Left lung (tissue), 10 donors: Measurements from ENCODE around the gene EEF2K. TPM values are rescaled to one million over a fixed set of nuclear protein-coding genes. Genes with fewer than 3 reads are reported as not detected.
"Not testable (repeated sequence)": the region's sequence is repeated elsewhere in the genome, so short reads cannot be mapped to it uniquely, and the experiment has no call there.

ENCODE experiments used
- ATAC-seq: fragments of 200-7000 bp; cut with Tn5 transposase; one replicate; pipeline ENCODE4 v1.9.1; 2020; ENCODE audit warnings: moderate library complexity
- DNase-seq, 4 donors: peaks; one replicate each; pipeline ENCODE4 v3.0.0-alpha.2; 2013 to 2020
- H3K27ac ChIP-seq, 2 donors: fragments of 200-600 bp; sonication (generic) in 1 of 2; one replicate each; pipeline versions ENCODE4 v1.5.0 to v1.8.0; 2020 to 2021
- H3K27me3 ChIP-seq, 2 donors: fragments of 200-600 bp; sonication (generic) in 1 of 2; one replicate each; pipeline versions ENCODE4 v1.5.0 to v1.8.0; 2020 to 2021
- H3K36me3 ChIP-seq, 2 donors: fragments of 200-600 bp; sonication (generic) in 1 of 2; one replicate each; pipeline versions ENCODE4 v1.5.0 to v1.8.0; 2020 to 2021
- H3K4me1 ChIP-seq, 2 donors: fragments of 200-600 bp; one replicate each; pipeline ENCODE4 v1.8.0; 2021
- H3K4me3 ChIP-seq, 2 donors: fragments of 200-600 bp; sonication (generic) in 1 of 2; one replicate each; pipeline versions ENCODE4 v1.5.0 to v1.8.0; 2020 to 2021; ENCODE audit warnings: mild to moderate bottlenecking in 1 of 2
- H3K9me3 ChIP-seq, 2 donors: fragments of 200-600 bp; sonication (generic) in 1 of 2; one replicate each; pipeline versions ENCODE4 v1.5.0 to v1.8.0; 2020 to 2021
- intact Hi-C, 2 donors: fragments of 100-400 bp; cut with DNase I; formaldehyde crosslinking; loops; one replicate each; pipeline versions ENCODE4 v1.11.2 to v1.14.2; 2022
- polyA plus RNA-seq, 6 donors: library from polyadenylated mRNA; unstranded; fragments of 120-200 nt; gene quantifications; one replicate each; pipeline ENCODE4 v1.2.1, GENCODE V29; 2013; ENCODE audit not compliant: insufficient read length in 6 of 6
- total RNA-seq, 2 donors: library from RNA; stranded (reverse); fragmentation: NEBNext Ultra II Directional; extraction: Animal tissue kit (Norgen Biotek cat#: 25700); gene quantifications; one replicate each; pipeline ENCODE4 v1.2.1, GENCODE V29; 2021
- TF ChIP-seq, protein P1 (sequence below), 2 donors: fragments of 200-600 bp; sonication (generic) in 1 of 2; IDR thresholded peaks; one replicate each; pipeline versions ENCODE4 v1.5.0 to v1.8.0; 2021; ENCODE audit warnings: antibody characterized with exemption in 2 of 2
- donor health status: DM: no; HTN: yes; CAD: no.
- donor health status: DM: no; HTN: no; CAD: no.

The EEF2K gene
- total and polyA plus RNA-seq, 8 donors: 21.2 to 32.8 (median 23.7) TPM

DNA sequence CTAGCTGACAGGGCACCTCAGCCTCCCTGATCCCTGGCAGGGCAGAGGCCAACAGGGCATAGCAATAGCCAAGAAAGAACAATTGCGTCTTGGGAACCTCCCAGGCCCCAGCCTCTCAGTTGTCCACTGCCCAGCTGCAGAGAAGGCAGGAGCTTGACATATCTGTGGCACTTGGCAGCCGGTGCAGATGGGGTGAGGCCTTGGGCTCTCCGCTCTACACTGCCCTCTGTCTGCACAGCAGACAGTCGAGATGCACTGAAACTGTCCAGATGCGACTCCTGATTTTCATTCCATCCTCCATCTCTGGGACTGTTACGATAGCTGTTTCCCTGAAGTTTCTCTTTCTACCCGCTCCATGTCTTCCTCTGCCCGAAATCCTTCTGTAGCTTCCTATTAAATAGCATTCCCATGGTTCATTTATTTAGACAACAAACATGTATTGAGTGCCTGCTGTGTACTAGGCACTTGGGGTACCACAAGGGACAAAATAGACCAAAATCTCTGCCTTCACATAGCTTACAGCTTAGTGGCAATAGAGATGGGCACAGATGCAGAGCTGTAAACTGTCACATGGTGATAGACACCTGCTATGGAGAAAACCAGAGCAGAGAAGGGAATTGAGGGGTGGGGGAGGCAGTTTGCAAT is 94.5 kb downstream of the EEF2K start:
- Histone ChIP-seq H3K4me1 (peaks cover 0 to 37% of the 10 kb centered on the region in 2 donors), H3K27ac (no peak overlapping the region), H3K27me3 (no peaks in the 10 kb centered on the region), H3K9me3 (no peaks in the 10 kb centered on the region), H3K36me3 (peaks cover 0 to 45% of the 10 kb centered on the region in 2 donors), H3K4me3 (no peak overlapping the region)
- ATAC-seq (no peak), DNase-seq (peak in 3 of 4 donors; percentile 27 to 74 (median 49))
- TF ChIP-seq, protein P1, sequence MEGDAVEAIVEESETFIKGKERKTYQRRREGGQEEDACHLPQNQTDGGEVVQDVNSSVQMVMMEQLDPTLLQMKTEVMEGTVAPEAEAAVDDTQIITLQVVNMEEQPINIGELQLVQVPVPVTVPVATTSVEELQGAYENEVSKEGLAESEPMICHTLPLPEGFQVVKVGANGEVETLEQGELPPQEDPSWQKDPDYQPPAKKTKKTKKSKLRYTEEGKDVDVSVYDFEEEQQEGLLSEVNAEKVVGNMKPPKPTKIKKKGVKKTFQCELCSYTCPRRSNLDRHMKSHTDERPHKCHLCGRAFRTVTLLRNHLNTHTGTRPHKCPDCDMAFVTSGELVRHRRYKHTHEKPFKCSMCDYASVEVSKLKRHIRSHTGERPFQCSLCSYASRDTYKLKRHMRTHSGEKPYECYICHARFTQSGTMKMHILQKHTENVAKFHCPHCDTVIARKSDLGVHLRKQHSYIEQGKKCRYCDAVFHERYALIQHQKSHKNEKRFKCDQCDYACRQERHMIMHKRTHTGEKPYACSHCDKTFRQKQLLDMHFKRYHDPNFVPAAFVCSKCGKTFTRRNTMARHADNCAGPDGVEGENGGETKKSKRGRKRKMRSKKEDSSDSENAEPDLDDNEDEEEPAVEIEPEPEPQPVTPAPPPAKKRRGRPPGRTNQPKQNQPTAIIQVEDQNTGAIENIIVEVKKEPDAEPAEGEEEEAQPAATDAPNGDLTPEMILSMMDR (IDR thresholded peaks at IDR 0.05): peak; percentile 44 to 46
- intact Hi-C loops: no loop called here

- ATAC-seq, H3K4me3 ChIP-seq, H3K9me3 ChIP-seq, H3K27me3 ChIP-seq, H3K27ac ChIP-seq, DNase-seq, intact Hi-C loops: not testable (repeated sequence)
- H3K4me1 ChIP-seq: peaks cover 0 to 32% of the 10 kb centered on the region in 2 donors
- peaks cover 0 to 54% of the 10 kb centered on the region in 2 donors for H3K36me3 ChIP-seq
Measured at GRCh38 chr16:22301423-22301822, 95.3 kb downstream of the EEF2K start.

DNA sequence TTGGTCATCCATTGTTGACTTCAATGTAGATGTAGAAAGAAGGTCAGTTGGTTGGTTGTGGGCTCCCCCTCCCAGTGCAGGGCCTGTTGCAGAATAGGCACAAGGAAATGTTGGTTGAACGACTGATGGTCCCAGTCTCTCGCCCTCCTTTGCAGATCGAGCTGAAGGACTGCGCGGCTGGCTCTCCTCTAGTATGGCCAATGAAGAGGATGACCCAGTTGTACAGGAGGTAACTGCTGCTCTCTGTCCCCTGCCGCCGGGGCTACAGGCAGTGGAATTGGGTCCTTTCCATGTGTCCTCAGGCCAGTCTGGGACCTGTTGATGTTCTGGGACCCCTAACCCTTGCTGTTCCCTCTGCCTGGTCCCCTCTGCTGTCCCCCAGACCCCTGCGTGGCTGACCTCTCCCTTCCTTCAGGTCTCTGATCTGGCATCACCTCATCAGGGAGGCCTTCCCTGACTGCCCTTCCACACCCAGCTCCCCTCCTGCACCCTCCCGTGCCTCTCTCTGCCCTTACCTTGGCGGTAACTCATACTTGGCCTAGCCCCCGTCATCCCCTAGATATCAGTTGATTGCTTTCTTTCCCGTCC is 96.8 kb downstream of the EEF2K start:
- intact Hi-C loops: no loop called here
- H3K9me3 ChIP-seq: no peaks in the 10 kb centered on the region
- peaks cover 0 to 25% of the 10 kb centered on the region in 2 donors for H3K4me1 ChIP-seq
- H3K4me3 ChIP-seq: no peak overlapping the region
- ATAC-seq: no peak
- H3K27ac ChIP-seq: no peak overlapping the region
- TF ChIP-seq, protein P1 (IDR thresholded peaks at IDR 0.05): no peak
- H3K36me3 ChIP-seq: peaks cover 0 to 68% of the 10 kb centered on the region in 2 donors
- no peaks in the 10 kb centered on the region for H3K27me3 ChIP-seq
- no peak for DNase-seq

DNA sequence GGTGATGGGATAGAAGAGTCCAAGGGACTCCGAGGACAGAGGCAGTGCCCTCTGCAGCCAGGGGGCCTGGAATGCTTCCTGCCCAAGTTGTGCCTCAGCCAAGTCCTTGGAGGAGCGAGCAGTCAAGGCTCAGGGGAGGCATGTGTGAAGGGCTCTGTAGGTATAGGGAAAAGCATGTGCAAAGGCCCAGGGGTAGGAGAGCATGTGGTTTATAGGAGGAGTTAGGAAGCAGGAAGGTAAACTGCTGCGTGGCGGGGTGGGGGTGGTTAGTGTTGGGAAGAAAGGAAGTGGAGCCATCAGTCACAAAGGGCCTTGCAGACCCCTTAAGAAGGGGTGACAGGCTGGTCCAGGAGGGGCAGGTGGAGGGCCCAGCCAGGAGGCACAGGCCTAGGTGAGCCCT is 98.3 kb downstream of the EEF2K start:
- intact Hi-C loops: no loop called here
- Histone ChIP-seq H3K27me3 (no peaks in the 10 kb centered on the region), H3K4me1 (peaks cover 0 to 13% of the 10 kb centered on the region in 2 donors), H3K4me3 (no peak overlapping the region), H3K9me3 (no peaks in the 10 kb centered on the region), H3K27ac (no peak overlapping the region), H3K36me3 (peaks cover 0 to 83% of the 10 kb centered on the region in 2 donors)
- DNase-seq (no peak), ATAC-seq (no peak)
- TF ChIP-seq, protein P1 (IDR thresholded peaks at IDR 0.05): no peak

GRCh38 chr16:22306788-22307187 is 100.7 kb downstream of the EEF2K start:
- TF ChIP-seq, protein P1 (IDR thresholded peaks at IDR 0.05): no peak
- no peak for ATAC-seq
- no peak overlapping the region for H3K27ac ChIP-seq
- no peaks in the 10 kb centered on the region for H3K27me3 ChIP-seq
- no peak overlapping the region for H3K4me3 ChIP-seq
- no peaks in the 10 kb centered on the region for H3K9me3 ChIP-seq
- no peaks in the 10 kb centered on the region for H3K4me1 ChIP-seq
- peaks cover 0 to 100% of the 10 kb centered on the region in 2 donors for H3K36me3 ChIP-seq
- no peak for DNase-seq
- intact Hi-C loops: no loop called here
